ENCODE data around the gene FILIP1L. TPM values are rescaled to one million over a fixed set of nuclear protein-coding genes. Genes with fewer than 3 reads are reported as not detected.

The FILIP1L gene
- total and polyA plus RNA-seq, 2 of the 13 experiments (the other 11 are each of a cell fraction or from before 2014, with no cell fraction given), result 8.1 to 187 TPM

DNA sequence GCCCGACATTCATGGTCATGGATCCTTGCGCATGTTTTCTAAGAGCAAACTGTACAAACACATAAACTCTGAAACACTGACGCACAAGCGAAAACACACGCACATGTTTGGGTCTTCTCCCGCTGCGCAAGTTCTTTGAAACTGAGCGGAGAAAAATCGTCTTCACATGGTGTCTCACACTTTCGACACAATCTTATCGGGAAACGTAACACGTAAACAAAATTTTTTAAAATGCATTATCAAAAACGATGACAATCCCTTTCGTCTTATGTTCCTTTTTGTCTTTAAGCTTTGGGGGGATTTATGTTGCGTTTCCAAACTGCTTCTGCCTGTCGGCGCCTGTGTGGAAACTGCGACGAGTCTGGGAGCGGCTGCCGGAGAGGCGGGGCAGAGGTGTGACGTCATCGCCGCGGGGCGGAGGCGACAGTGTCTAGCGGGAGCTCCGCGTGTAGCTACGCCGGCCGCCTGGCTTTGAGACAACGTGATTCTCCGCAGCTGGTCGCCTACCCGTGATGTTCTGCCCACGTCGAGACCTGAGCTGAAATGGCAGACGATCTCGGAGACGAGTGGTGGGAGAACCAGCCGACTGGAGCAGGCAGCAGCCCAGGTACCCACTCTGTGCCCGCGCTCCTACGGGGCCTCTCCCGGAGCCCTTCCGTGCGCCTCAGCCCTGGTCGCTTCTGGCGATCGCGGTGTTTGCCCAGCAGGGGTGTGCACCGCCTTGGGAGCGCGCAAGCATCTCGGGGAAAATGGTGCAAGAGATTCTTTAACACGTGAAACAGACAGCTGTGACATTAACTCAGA lies 296.7 kb downstream of the FILIP1L start, which contains the start of gene CMSS1 (continued):
- TF ChIP-seq, protein P1, sequence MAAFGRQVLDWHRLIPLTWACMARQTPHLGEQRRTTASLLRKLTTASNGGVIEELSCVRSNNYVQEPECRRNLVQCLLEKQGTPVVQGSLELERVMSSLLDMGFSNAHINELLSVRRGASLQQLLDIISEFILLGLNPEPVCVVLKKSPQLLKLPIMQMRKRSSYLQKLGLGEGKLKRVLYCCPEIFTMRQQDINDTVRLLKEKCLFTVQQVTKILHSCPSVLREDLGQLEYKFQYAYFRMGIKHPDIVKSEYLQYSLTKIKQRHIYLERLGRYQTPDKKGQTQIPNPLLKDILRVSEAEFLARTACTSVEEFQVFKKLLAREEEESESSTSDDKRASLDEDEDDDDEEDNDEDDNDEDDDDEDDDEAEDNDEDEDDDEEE (CRISPR knock-in tag; IDR thresholded peaks at IDR 0.05), result peak; percentile 59
- TF ChIP-seq, protein P2, sequence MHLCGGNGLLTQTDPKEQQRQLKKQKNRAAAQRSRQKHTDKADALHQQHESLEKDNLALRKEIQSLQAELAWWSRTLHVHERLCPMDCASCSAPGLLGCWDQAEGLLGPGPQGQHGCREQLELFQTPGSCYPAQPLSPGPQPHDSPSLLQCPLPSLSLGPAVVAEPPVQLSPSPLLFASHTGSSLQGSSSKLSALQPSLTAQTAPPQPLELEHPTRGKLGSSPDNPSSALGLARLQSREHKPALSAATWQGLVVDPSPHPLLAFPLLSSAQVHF (CRISPR knock-in tag; IDR thresholded peaks at IDR 0.05), result peak; percentile 59; the same call in 1 of the 2 replicates
- no peak for TF ChIP-seq CENPX (CRISPR knock-in tag; IDR thresholded peaks at IDR 0.05)
- TF ChIP-seq KDM4B (CRISPR knock-in tag; IDR thresholded peaks at IDR 0.05), result no peak
- TF ChIP-seq ZNF83 (CRISPR knock-in tag; IDR thresholded peaks at IDR 0.05; ENCODE audit: borderline replicate concordance), result no peak
- no peak for TF ChIP-seq ARID2 (CRISPR knock-in tag; IDR thresholded peaks at IDR 0.05; ENCODE audit: borderline replicate concordance)
- 0 out of 2 replicates have a peak, but pooled peaks have one; percentile 63 for TF ChIP-seq ZC3H13 (CRISPR knock-in tag; IDR thresholded peaks at IDR 0.05)
- TF ChIP-seq ZNF747 (CRISPR knock-in tag; IDR thresholded peaks at IDR 0.05; ENCODE audit: borderline replicate concordance), result no peak; the same call in 1 of the 2 replicates
- no peak for TF ChIP-seq RAD51 (IDR thresholded peaks at IDR 0.05; ENCODE audit: borderline replicate concordance)
- no peak for TF ChIP-seq ZNF180 (CRISPR knock-in tag; IDR thresholded peaks at IDR 0.05; ENCODE audit: borderline replicate concordance, low read depth)
- TF ChIP-seq EP300 (IDR thresholded peaks at IDR 0.05; ENCODE audit: low read depth in 2 of 2, low read length in 2 of 2), result peak in 1 of 2 experiments; percentile 56; a peak in 2 of 4 replicates
- TF ChIP-seq EP300 (CRISPR knock-in tag; IDR thresholded peaks at IDR 0.05; ENCODE audit: borderline replicate concordance), result no peak
- TF ChIP-seq, protein P3, sequence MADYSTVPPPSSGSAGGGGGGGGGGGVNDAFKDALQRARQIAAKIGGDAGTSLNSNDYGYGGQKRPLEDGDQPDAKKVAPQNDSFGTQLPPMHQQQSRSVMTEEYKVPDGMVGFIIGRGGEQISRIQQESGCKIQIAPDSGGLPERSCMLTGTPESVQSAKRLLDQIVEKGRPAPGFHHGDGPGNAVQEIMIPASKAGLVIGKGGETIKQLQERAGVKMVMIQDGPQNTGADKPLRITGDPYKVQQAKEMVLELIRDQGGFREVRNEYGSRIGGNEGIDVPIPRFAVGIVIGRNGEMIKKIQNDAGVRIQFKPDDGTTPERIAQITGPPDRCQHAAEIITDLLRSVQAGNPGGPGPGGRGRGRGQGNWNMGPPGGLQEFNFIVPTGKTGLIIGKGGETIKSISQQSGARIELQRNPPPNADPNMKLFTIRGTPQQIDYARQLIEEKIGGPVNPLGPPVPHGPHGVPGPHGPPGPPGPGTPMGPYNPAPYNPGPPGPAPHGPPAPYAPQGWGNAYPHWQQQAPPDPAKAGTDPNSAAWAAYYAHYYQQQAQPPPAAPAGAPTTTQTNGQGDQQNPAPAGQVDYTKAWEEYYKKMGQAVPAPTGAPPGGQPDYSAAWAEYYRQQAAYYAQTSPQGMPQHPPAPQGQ (CRISPR knock-in tag; IDR thresholded peaks at IDR 0.05; ENCODE audit: borderline replicate concordance), result no peak
- TF ChIP-seq U2AF2 (IDR thresholded peaks at IDR 0.05; ENCODE audit: low read depth, low read length), result no peak
- peak; percentile 66; the same call in 1 of the 2 replicates for TF ChIP-seq ZNF230 (CRISPR knock-in tag; IDR thresholded peaks at IDR 0.05)
- TF ChIP-seq XRCC5 (optimal IDR thresholded peaks at IDR 0.05; ENCODE audit: low read length), result peak; percentile 39
- 0 out of 2 replicates have a peak, but pooled peaks have one; percentile 17 for TF ChIP-seq ZNF34 (CRISPR knock-in tag; IDR thresholded peaks at IDR 0.05; ENCODE audit: borderline replicate concordance)
- TF ChIP-seq, protein P4, sequence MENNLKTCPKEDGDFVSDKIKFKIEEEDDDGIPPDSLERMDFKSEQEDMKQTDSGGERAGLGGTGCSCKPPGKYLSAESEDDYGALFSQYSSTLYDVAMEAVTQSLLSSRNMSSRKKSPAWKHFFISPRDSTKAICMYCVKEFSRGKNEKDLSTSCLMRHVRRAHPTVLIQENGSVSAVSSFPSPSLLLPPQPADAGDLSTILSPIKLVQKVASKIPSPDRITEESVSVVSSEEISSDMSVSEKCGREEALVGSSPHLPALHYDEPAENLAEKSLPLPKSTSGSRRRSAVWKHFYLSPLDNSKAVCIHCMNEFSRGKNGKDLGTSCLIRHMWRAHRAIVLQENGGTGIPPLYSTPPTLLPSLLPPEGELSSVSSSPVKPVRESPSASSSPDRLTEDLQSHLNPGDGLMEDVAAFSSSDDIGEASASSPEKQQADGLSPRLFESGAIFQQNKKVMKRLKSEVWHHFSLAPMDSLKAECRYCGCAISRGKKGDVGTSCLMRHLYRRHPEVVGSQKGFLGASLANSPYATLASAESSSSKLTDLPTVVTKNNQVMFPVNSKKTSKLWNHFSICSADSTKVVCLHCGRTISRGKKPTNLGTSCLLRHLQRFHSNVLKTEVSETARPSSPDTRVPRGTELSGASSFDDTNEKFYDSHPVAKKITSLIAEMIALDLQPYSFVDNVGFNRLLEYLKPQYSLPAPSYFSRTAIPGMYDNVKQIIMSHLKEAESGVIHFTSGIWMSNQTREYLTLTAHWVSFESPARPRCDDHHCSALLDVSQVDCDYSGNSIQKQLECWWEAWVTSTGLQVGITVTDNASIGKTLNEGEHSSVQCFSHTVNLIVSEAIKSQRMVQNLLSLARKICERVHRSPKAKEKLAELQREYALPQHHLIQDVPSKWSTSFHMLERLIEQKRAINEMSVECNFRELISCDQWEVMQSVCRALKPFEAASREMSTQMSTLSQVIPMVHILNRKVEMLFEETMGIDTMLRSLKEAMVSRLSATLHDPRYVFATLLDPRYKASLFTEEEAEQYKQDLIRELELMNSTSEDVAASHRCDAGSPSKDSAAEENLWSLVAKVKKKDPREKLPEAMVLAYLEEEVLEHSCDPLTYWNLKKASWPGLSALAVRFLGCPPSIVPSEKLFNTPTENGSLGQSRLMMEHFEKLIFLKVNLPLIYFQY (CRISPR knock-in tag; IDR thresholded peaks at IDR 0.05; ENCODE audit: borderline replicate concordance), result no peak
- TF ChIP-seq POLR2A (IDR thresholded peaks at IDR 0.05; ENCODE audit: insufficient read depth in 1 of 2, low read depth in 2 of 2, low read length in 2 of 2), result peak; percentile 79 to 80
- 0 out of 2 replicates have a peak, but pooled peaks have one; percentile 56 for TF ChIP-seq GPN1 (CRISPR knock-in tag; IDR thresholded peaks at IDR 0.05; ENCODE audit: borderline replicate concordance)
- TF ChIP-seq RFXANK (CRISPR knock-in tag; IDR thresholded peaks at IDR 0.05), result 0 out of 2 replicates have a peak, but pooled peaks have one; percentile 35
- TF ChIP-seq PHF5A (CRISPR knock-in tag; IDR thresholded peaks at IDR 0.05; ENCODE audit: low read depth, unreplicated experiment), result no peak

All from HepG2 (cell line).